SK-N-SH (cell line): Measurements from ENCODE around the gene CIP2A. TPM values are rescaled to one million over a fixed set of nuclear protein-coding genes. Genes with fewer than 3 reads are reported as not detected.

Experiments used
- CTCF ChIA-PET: fragments of 300-600, 350-600 bp; formaldehyde crosslinking; extraction: SDS; loops from one replicate; lab custom pipeline; 2021; lab: Yijun Ruan, JAX
- POLR2A ChIA-PET: fragments of 350-600 bp; sonication (Branson Sonifier 250); formaldehyde crosslinking; extraction: SDS; loops from one replicate; lab custom pipeline; 2020; ENCODE audit warnings: antibody characterized with exemption, inconsistent platforms; lab: Yijun Ruan, JAX
- DNase-seq: peaks from one replicate; pipeline ENCODE4 v3.0.0; 2012
- H2AFZ ChIP-seq: fragments of 200-600 bp; sonication (generic); 2 replicates; pipeline ENCODE4 v1.8.1; 2016; ENCODE audit warnings: antibody characterized with exemption, mild to moderate bottlenecking, low read depth
- H3F3A ChIP-seq: fragments of 200-600 bp; sonication (generic); replicated peaks from 2 replicates; pipeline ENCODE3; 2016; ENCODE audit warnings: antibody characterized with exemption, mild to moderate bottlenecking; ENCODE audit not compliant: insufficient read depth
- H3K27ac ChIP-seq, 2 experiments: fragments of 200-500 bp in 1 of 2; fragments of 200-600 bp in 1 of 2; sonication (Bioruptor generic) in 1 of 2; sonication (generic), shearing (Covaris generic) in 1 of 2; 2 replicates each; pipeline versions ENCODE4 v1.5.1 to v1.6.1; 2014 to 2016; ENCODE audit warnings: low read depth in 2 of 2, inconsistent platforms in 1 of 2, low read length in 1 of 2, mild to moderate bottlenecking in 1 of 2, mixed read lengths in 1 of 2
- H3K27me3 ChIP-seq: fragments of 200-600 bp; sonication (generic), shearing (Covaris generic); 2 replicates; pipeline ENCODE4 v1.6.1; 2016; ENCODE audit warnings: mixed run types; ENCODE audit not compliant: insufficient read depth
- H3K36me3 ChIP-seq, 2 experiments: fragments of 200-500 bp in 1 of 2; fragments of 200-600 bp in 1 of 2; sonication (Bioruptor generic) in 1 of 2; sonication (generic) in 1 of 2; replicated peaks in 1 of 2; 2 replicates each; pipeline versions ENCODE3 to v1.5.1; 2014 to 2016; ENCODE audit warnings: low read length in 1 of 2, mild to moderate bottlenecking in 1 of 2; ENCODE audit not compliant: insufficient read depth in 2 of 2, control insufficient read depth in 1 of 2
- H3K4me1 ChIP-seq, 2 experiments: fragments of 200-500 bp in 1 of 2; fragments of 200-600 bp in 1 of 2; sonication (Bioruptor generic) in 1 of 2; sonication (generic), shearing (Covaris generic) in 1 of 2; 2 replicates each; pipeline versions ENCODE4 v1.5.1 to v1.6.1; 2014 to 2016; ENCODE audit warnings: low read depth in 1 of 2, low read length in 1 of 2, mixed run types in 1 of 2; ENCODE audit not compliant: insufficient read depth in 2 of 2, control insufficient read depth in 1 of 2
- H3K4me2 ChIP-seq: fragments of 200-600 bp; sonication (generic), shearing (Covaris generic); 2 replicates; pipeline ENCODE4 v1.6.1; 2017; ENCODE audit warnings: mixed run types
- H3K4me3 ChIP-seq, 2 experiments: fragments of 200-500 bp in 1 of 2; fragments of 200-600 bp in 1 of 2; sonication (Bioruptor generic) in 1 of 2; sonication (generic), shearing (Covaris generic) in 1 of 2; 2 replicates each; pipeline versions ENCODE4 v1.5.1 to v1.8.1; 2014 to 2016; ENCODE audit warnings: low read depth in 2 of 2, inconsistent platforms in 1 of 2, low read length in 1 of 2, mild to moderate bottlenecking in 1 of 2, mixed read lengths in 1 of 2, moderate library complexity in 1 of 2
- H3K79me2 ChIP-seq: fragments of 200-600 bp; sonication (generic); 2 replicates; pipeline ENCODE4 v1.8.1; 2017; ENCODE audit warnings: mild to moderate bottlenecking; ENCODE audit not compliant: insufficient read depth
- H3K9ac ChIP-seq: fragments of 200-600 bp; sonication (generic); 2 replicates; pipeline ENCODE4 v1.6.1; 2017; ENCODE audit warnings: mixed run types
- H3K9me2 ChIP-seq: fragments of 200-600 bp; sonication (generic); 2 replicates; pipeline ENCODE4 v1.6.1; 2017; ENCODE audit warnings: mixed run types
- H3K9me3 ChIP-seq: fragments of 200-600 bp; sonication (generic); 2 replicates; pipeline ENCODE4 v1.6.1; 2017; ENCODE audit warnings: mixed run types, mild to moderate bottlenecking, moderate library complexity
- H4K20me1 ChIP-seq: fragments of 200-600 bp; sonication (generic); 2 replicates; pipeline ENCODE4 v1.6.1; 2017; ENCODE audit warnings: mild to moderate bottlenecking, mixed run types; ENCODE audit not compliant: insufficient read depth
- CHD2 ChIP-seq: fragments of 150-350 bp; IDR thresholded peaks from 2 replicates; pipeline ENCODE4 v1.6.1; 2018; ENCODE audit warnings: low read length; ENCODE audit not compliant: partially characterized antibody
- ELF1 ChIP-seq: IDR thresholded peaks from 2 replicates; pipeline ENCODE4 v1.4.0; 2012
- EP300 ChIP-seq, 2 experiments: IDR thresholded peaks; 2 replicates each; pipeline versions ENCODE4 v1.4.0 to v1.6.1; 2012; ENCODE audit warnings: borderline replicate concordance in 1 of 2, low read depth in 1 of 2, low read length in 1 of 2
- EZH2phosphoT487 ChIP-seq: fragments of 200-600 bp; sonication (generic); IDR thresholded peaks from 2 replicates; pipeline ENCODE4 v1.6.1; 2017; ENCODE audit warnings: low read depth, mixed run types, mild to moderate bottlenecking, antibody characterized with exemption, moderate library complexity, borderline replicate concordance
- FOXM1 ChIP-seq: IDR thresholded peaks from 2 replicates; pipeline ENCODE4 v1.4.0; 2012; ENCODE audit warnings: low read depth, mild to moderate bottlenecking
- GABPA ChIP-seq: IDR thresholded peaks from 2 replicates; pipeline ENCODE4 v1.4.0; 2012; ENCODE audit warnings: low read depth, mild to moderate bottlenecking
- MEF2A ChIP-seq: IDR thresholded peaks from 2 replicates; pipeline ENCODE4 v1.4.0; 2012; ENCODE audit warnings: low read depth, borderline replicate concordance
- MXI1 ChIP-seq: IDR thresholded peaks from 2 replicates; pipeline ENCODE4 v1.6.1; 2012; ENCODE audit warnings: mild to moderate bottlenecking, low read depth, low read length, improper control_type of control experiment
- NFIC ChIP-seq: IDR thresholded peaks from 2 replicates; pipeline ENCODE4 v1.4.0; 2012; ENCODE audit warnings: borderline replicate concordance
- NRF1 ChIP-seq: IDR thresholded peaks from 2 replicates; pipeline ENCODE4 v1.6.1; 2012; ENCODE audit warnings: low read depth, mild to moderate bottlenecking, low read length
- REST ChIP-seq: IDR thresholded peaks from 2 replicates; pipeline ENCODE4 v1.6.1; 2012; ENCODE audit warnings: mild to moderate bottlenecking, low read depth, low read length, moderate library complexity
- RFX5 ChIP-seq: IDR thresholded peaks from 2 replicates; pipeline ENCODE4 v1.6.1; 2012; ENCODE audit warnings: mild to moderate bottlenecking, improper control_type of control experiment, low read length
- TAF1 ChIP-seq: IDR thresholded peaks from 2 replicates; pipeline ENCODE4 v1.6.1; 2012; ENCODE audit warnings: low read depth, mild to moderate bottlenecking, low read length, moderate library complexity, borderline replicate concordance
- TCF12 ChIP-seq: IDR thresholded peaks from 2 replicates; pipeline ENCODE4 v1.4.0; 2012
- TEAD4 ChIP-seq: IDR thresholded peaks from 2 replicates; pipeline ENCODE4 v1.4.0; 2012; ENCODE audit warnings: mild to moderate bottlenecking, borderline replicate concordance; ENCODE audit not compliant: insufficient read depth
- YY1 ChIP-seq: IDR thresholded peaks from 2 replicates; pipeline ENCODE4 v1.4.0; 2012; ENCODE audit warnings: low read depth, mild to moderate bottlenecking
- WGBS: methylation state at CpG from one replicate; pipeline ENCODE4 v1.1.6; 2017; ENCODE audit warnings: low lambda C conversion rate; 5-methylcytosine and 5-hydroxymethylcytosine counted together
- polyA plus RNA-seq, 3 experiments: library from polyadenylated mRNA; depleted of rRNA; stranded (reverse); fragments of >200 nt; gene quantifications; 2 replicates each; pipeline ENCODE4 v1.2.3, GENCODE V29; 2012
- TF ChIP-seq, protein P1 (sequence below): IDR thresholded peaks from 2 replicates; pipeline ENCODE4 v1.4.0; 2012; ENCODE audit warnings: low read depth, borderline replicate concordance
- TF ChIP-seq, protein P2 (sequence below): fragments of 150-350 bp; IDR thresholded peaks from 2 replicates; pipeline ENCODE4 v1.6.1; 2016; ENCODE audit warnings: mild to moderate bottlenecking, low read depth, low read length
- TF ChIP-seq, protein P3 (sequence below): IDR thresholded peaks from 2 replicates; pipeline ENCODE4; 2012

Gene CIP2A
- polyA plus RNA-seq, 1 of the 3 experiments (the other 2 are of a cell fraction): 7.1 TPM

DNA sequence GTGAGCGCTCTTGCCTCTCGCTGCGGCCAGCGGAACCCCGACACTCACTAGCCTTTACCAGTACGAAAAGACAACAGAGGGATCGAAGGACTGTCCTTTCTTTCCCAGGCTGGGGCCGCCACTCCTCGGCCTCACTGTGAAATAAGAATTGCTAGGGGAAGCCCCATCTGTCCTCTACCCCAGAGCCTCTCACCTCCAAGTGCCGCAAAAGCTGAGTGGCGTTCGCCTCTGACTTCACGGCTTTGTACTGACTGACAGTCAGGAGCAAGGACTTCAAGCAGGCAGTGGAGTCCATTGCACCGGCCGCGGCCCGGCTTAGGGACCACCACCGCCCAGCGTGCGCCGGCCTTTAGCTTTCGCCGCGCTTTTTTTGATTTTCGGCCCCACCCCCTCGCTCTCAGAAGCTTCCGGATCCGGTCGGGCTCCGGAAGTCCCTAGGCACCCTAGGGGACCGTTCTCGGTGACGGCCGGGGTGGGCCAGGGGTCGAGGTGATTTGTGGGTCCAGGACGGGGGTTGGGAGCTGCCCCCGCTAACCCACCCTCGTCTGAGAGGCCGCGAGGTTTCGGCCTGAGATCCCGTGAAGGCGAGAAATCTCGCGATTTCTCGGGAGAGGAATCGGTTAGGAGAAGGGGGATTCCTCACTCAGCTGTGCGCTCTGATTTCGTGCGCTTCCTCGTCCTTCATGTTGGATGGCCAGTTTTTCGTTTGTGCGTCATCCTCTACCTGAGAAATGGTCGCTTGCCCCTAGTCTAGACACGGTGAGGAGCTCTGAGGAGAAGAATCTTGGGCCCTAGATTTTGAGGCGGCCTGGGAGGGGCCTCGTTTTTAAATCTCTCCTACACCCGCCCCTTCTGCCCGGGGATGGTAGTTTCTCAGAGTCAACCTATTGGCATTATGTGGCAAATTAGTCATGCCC lies at the start of gene CIP2A, which contains the start of gene DZIP3 (continued):
- TF ChIP-seq, protein P1, sequence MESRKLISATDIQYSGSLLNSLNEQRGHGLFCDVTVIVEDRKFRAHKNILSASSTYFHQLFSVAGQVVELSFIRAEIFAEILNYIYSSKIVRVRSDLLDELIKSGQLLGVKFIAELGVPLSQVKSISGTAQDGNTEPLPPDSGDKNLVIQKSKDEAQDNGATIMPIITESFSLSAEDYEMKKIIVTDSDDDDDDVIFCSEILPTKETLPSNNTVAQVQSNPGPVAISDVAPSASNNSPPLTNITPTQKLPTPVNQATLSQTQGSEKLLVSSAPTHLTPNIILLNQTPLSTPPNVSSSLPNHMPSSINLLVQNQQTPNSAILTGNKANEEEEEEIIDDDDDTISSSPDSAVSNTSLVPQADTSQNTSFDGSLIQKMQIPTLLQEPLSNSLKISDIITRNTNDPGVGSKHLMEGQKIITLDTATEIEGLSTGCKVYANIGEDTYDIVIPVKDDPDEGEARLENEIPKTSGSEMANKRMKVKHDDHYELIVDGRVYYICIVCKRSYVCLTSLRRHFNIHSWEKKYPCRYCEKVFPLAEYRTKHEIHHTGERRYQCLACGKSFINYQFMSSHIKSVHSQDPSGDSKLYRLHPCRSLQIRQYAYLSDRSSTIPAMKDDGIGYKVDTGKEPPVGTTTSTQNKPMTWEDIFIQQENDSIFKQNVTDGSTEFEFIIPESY: peak; percentile 98
- TF ChIP-seq NFIC (no peak), NRF1 (no peak), MEF2A (no peak), EP300 (IDR thresholded peaks at IDR 0.05; ENCODE audit: borderline replicate concordance in 1 of 2, low read depth in 1 of 2, low read length in 1 of 2) (peak; percentile 19 to 39; a peak in 1 of 4 replicates), TAF1 (peak; percentile 23), CHD2 (peak; percentile 99), RFX5 (no peak), YY1 (peak; percentile 48; the same call in 1 of the 2 replicates)
- TF ChIP-seq, protein P2, sequence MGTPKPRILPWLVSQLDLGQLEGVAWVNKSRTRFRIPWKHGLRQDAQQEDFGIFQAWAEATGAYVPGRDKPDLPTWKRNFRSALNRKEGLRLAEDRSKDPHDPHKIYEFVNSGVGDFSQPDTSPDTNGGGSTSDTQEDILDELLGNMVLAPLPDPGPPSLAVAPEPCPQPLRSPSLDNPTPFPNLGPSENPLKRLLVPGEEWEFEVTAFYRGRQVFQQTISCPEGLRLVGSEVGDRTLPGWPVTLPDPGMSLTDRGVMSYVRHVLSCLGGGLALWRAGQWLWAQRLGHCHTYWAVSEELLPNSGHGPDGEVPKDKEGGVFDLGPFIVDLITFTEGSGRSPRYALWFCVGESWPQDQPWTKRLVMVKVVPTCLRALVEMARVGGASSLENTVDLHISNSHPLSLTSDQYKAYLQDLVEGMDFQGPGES: no peak
- TF ChIP-seq, protein P3, sequence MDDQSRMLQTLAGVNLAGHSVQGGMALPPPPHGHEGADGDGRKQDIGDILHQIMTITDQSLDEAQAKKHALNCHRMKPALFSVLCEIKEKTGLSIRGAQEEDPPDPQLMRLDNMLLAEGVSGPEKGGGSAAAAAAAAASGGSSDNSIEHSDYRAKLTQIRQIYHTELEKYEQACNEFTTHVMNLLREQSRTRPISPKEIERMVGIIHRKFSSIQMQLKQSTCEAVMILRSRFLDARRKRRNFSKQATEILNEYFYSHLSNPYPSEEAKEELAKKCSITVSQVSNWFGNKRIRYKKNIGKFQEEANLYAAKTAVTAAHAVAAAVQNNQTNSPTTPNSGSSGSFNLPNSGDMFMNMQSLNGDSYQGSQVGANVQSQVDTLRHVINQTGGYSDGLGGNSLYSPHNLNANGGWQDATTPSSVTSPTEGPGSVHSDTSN: peak; percentile 59; the same call in 1 of the 2 replicates

GRCh38 chr3:108629974-108630373 lies 40.7 kb upstream of the CIP2A start:
- WGBS: 90% methylated on average over 1 of the region's 1 CpG
- H3K4me1 ChIP-seq: no peaks in the 10 kb centered on the region
- H4K20me1 ChIP-seq: no peaks in the 10 kb centered on the region
- H3F3A ChIP-seq: no peaks in the 10 kb centered on the region
- no peak overlapping the region for H3K4me3 ChIP-seq
- peaks cover 25 to 40% of the 10 kb centered on the region in 2 experiments for H3K36me3 ChIP-seq
- H3K27me3 ChIP-seq: no peaks in the 10 kb centered on the region
- no peaks in the 10 kb centered on the region for H3K9me3 ChIP-seq
- no peak for TF ChIP-seq REST
- no peak for TF ChIP-seq ELF1
- TF ChIP-seq TEAD4: no peak
- no peak for TF ChIP-seq TCF12
- no peak for TF ChIP-seq FOXM1
- no peak for TF ChIP-seq EZH2phosphoT487
- TF ChIP-seq MXI1: no peak
- no peak for TF ChIP-seq GABPA
- TF ChIP-seq, all 33 proteins: peak for 0
- DNase-seq: no peak
- Histone ChIP-seq H3K9ac (no peak overlapping the region), H3K4me2 (no peak overlapping the region), H3K9me2 (no peaks in the 10 kb centered on the region), H2AFZ (no peak overlapping the region), H3K79me2 (no peaks in the 10 kb centered on the region), H3K27ac (no peak overlapping the region)
- POLR2A ChIA-PET: no interaction called here
- CTCF ChIA-PET: interaction anchor here (1.3 to 1.5 kb wide), 2 partner anchors 26 to 141 kb away, joined by 3 to 4 read pairs; no protein-coding TSS in a partner anchor
